Measurements from ENCODE around the gene BLOC1S1.
"Not testable (repeated sequence)": the region's sequence is repeated elsewhere in the genome, so short reads cannot be mapped to it uniquely, and the experiment has no call there.

The BLOC1S1 gene

GRCh38 chr12:55746174-55746912, 30.5 kb downstream of the BLOC1S1 start:
- DNase-seq, result no peak

- DNase-seq, result no peak
Observed at GRCh38 chr12:55746913-55747231, 31.0 kb downstream of the BLOC1S1 start.

GRCh38 chr12:55748230-55748993, 32.6 kb downstream of the BLOC1S1 start:
- no peak for DNase-seq

GRCh38 chr12:55755246-55755645, 39.4 kb downstream of the BLOC1S1 start:
- no peak for DNase-seq

GRCh38 chr12:55757701-55758100, 41.9 kb downstream of the BLOC1S1 start:
- DNase-seq, result no peak

- not testable (repeated sequence) for DNase-seq
Observed at GRCh38 chr12:55758575-55758974, 42.7 kb downstream of the BLOC1S1 start.

- DNase-seq, result no peak
Observed at GRCh38 chr12:55760663-55761062, 44.8 kb downstream of the BLOC1S1 start.

GRCh38 chr12:55762646-55763045, 46.8 kb downstream of the BLOC1S1 start:
- DNase-seq, result no peak

- DNase-seq, result no peak
Observed at GRCh38 chr12:55765736-55766290, 50.0 kb downstream of the BLOC1S1 start.

GRCh38 chr12:55767156-55767555, 51.3 kb downstream of the BLOC1S1 start:
- DNase-seq, result no peak

Measured in suppressor macrophage treated with lipopolysaccharide for 4 hours (primary cell).